HEK293 (cell line): ENCODE data around the gene MYL6B.

ENCODE experiments used
- REPIN1 ChIP-seq: fragments of 450-650 bp; formaldehyde crosslinking; IDR thresholded peaks from 2 replicates; pipeline ENCODE4 v1.5.1; 2017; ENCODE audit warnings: missing biosample characterization, missing genetic modification characterization, low read depth
- YY1 ChIP-seq: fragments of 450-650 bp; formaldehyde crosslinking; IDR thresholded peaks from 2 replicates; pipeline ENCODE4 v1.5.1; 2018; ENCODE audit warnings: missing biosample characterization, missing genetic modification characterization
- ZFP41 ChIP-seq: fragments of 450-650 bp; formaldehyde crosslinking; IDR thresholded peaks from 2 replicates; pipeline ENCODE4 v1.5.1; 2016; ENCODE audit warnings: missing biosample characterization, missing genetic modification characterization, borderline replicate concordance
- ZNF133 ChIP-seq: fragments of 450-650 bp; formaldehyde crosslinking; IDR thresholded peaks from 2 replicates; pipeline ENCODE4 v1.5.1; 2016; ENCODE audit warnings: missing biosample characterization, missing genetic modification characterization
- ZNF157 ChIP-seq: fragments of 450-650 bp; formaldehyde crosslinking; IDR thresholded peaks from 2 replicates; pipeline ENCODE4 v1.5.1; 2016; ENCODE audit warnings: missing biosample characterization, missing genetic modification characterization
- ZNF16 ChIP-seq: fragments of 450-650 bp; formaldehyde crosslinking; IDR thresholded peaks from 2 replicates; pipeline ENCODE4 v1.5.1; 2016; ENCODE audit warnings: low read depth, missing biosample characterization, missing genetic modification characterization
- ZNF37A ChIP-seq: fragments of 450-650 bp; IDR thresholded peaks from 2 replicates; pipeline ENCODE4 v1.5.1; 2018; ENCODE audit warnings: missing biosample characterization, missing genetic modification characterization
- ZNF548 ChIP-seq: fragments of 450-650 bp; formaldehyde crosslinking; IDR thresholded peaks from 2 replicates; pipeline ENCODE4 v1.5.1; 2016; ENCODE audit warnings: missing biosample characterization, missing genetic modification characterization
- ZNF777 ChIP-seq: fragments of 450-650 bp; formaldehyde crosslinking; IDR thresholded peaks from 2 replicates; pipeline ENCODE4 v1.5.1; 2017; ENCODE audit warnings: missing biosample characterization, missing genetic modification characterization, borderline replicate concordance
- TF ChIP-seq, protein P1 (sequence below): fragments of 450-650 bp; formaldehyde crosslinking; IDR thresholded peaks from 2 replicates; pipeline ENCODE4 v1.5.1; 2016; ENCODE audit warnings: missing biosample characterization, missing genetic modification characterization
- TF ChIP-seq, protein P2 (sequence below): fragments of 450-650 bp; formaldehyde crosslinking; IDR thresholded peaks from 2 replicates; pipeline ENCODE4 v1.5.1; 2016; ENCODE audit warnings: missing biosample characterization, missing genetic modification characterization, borderline replicate concordance
- TF ChIP-seq, protein P3 (sequence below): sonication (generic); formaldehyde crosslinking; IDR thresholded peaks from 2 replicates; pipeline ENCODE4 v1.8.1; 2022; ENCODE audit warnings: mild to moderate bottlenecking, moderate library complexity, missing genetic modification reagents

DNA sequence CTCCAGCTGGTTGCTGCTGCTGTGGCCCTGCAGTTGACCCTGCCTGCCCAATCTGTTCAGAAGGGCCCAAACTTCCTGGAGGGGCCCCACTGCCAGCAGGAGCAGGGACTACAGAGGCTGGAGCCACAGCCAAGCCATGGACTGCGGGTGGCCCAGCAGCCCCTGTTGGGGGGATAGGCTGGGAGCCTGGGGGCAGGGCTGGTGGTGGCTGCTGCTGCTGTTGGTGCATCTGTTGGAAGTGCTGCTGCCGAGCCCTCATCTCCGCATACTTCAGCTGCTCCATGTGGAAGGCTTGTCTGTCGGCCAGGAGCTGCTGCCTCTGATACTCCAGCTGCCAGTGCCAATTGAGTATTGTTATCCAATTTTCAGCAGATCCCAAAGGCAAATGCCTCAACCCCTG, 13.0 kb downstream of the MYL6B start:
- TF ChIP-seq ZNF548 (tag by site-specific recombination) (no peak), ZNF16 (tag by site-specific recombination) (no peak), ZFP41 (tag by site-specific recombination) (no peak), ZNF133 (tag by site-specific recombination) (no peak), ZNF777 (tag by site-specific recombination) (no peak), ZNF37A (tag by site-specific recombination) (no peak), YY1 (tag by site-specific recombination) (no peak), ZNF157 (tag by site-specific recombination) (no peak), REPIN1 (tag by site-specific recombination) (no peak)
- TF ChIP-seq, protein P1, sequence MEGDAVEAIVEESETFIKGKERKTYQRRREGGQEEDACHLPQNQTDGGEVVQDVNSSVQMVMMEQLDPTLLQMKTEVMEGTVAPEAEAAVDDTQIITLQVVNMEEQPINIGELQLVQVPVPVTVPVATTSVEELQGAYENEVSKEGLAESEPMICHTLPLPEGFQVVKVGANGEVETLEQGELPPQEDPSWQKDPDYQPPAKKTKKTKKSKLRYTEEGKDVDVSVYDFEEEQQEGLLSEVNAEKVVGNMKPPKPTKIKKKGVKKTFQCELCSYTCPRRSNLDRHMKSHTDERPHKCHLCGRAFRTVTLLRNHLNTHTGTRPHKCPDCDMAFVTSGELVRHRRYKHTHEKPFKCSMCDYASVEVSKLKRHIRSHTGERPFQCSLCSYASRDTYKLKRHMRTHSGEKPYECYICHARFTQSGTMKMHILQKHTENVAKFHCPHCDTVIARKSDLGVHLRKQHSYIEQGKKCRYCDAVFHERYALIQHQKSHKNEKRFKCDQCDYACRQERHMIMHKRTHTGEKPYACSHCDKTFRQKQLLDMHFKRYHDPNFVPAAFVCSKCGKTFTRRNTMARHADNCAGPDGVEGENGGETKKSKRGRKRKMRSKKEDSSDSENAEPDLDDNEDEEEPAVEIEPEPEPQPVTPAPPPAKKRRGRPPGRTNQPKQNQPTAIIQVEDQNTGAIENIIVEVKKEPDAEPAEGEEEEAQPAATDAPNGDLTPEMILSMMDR (tag by site-specific recombination): no peak
- TF ChIP-seq, protein P2, sequence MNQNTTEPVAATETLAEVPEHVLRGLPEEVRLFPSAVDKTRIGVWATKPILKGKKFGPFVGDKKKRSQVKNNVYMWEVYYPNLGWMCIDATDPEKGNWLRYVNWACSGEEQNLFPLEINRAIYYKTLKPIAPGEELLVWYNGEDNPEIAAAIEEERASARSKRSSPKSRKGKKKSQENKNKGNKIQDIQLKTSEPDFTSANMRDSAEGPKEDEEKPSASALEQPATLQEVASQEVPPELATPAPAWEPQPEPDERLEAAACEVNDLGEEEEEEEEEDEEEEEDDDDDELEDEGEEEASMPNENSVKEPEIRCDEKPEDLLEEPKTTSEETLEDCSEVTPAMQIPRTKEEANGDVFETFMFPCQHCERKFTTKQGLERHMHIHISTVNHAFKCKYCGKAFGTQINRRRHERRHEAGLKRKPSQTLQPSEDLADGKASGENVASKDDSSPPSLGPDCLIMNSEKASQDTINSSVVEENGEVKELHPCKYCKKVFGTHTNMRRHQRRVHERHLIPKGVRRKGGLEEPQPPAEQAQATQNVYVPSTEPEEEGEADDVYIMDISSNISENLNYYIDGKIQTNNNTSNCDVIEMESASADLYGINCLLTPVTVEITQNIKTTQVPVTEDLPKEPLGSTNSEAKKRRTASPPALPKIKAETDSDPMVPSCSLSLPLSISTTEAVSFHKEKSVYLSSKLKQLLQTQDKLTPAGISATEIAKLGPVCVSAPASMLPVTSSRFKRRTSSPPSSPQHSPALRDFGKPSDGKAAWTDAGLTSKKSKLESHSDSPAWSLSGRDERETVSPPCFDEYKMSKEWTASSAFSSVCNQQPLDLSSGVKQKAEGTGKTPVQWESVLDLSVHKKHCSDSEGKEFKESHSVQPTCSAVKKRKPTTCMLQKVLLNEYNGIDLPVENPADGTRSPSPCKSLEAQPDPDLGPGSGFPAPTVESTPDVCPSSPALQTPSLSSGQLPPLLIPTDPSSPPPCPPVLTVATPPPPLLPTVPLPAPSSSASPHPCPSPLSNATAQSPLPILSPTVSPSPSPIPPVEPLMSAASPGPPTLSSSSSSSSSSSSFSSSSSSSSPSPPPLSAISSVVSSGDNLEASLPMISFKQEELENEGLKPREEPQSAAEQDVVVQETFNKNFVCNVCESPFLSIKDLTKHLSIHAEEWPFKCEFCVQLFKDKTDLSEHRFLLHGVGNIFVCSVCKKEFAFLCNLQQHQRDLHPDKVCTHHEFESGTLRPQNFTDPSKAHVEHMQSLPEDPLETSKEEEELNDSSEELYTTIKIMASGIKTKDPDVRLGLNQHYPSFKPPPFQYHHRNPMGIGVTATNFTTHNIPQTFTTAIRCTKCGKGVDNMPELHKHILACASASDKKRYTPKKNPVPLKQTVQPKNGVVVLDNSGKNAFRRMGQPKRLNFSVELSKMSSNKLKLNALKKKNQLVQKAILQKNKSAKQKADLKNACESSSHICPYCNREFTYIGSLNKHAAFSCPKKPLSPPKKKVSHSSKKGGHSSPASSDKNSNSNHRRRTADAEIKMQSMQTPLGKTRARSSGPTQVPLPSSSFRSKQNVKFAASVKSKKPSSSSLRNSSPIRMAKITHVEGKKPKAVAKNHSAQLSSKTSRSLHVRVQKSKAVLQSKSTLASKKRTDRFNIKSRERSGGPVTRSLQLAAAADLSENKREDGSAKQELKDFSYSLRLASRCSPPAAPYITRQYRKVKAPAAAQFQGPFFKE (tag by site-specific recombination): no peak
- TF ChIP-seq, protein P3, sequence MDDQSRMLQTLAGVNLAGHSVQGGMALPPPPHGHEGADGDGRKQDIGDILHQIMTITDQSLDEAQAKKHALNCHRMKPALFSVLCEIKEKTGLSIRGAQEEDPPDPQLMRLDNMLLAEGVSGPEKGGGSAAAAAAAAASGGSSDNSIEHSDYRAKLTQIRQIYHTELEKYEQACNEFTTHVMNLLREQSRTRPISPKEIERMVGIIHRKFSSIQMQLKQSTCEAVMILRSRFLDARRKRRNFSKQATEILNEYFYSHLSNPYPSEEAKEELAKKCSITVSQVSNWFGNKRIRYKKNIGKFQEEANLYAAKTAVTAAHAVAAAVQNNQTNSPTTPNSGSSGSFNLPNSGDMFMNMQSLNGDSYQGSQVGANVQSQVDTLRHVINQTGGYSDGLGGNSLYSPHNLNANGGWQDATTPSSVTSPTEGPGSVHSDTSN (CRISPR knock-in tag): no peak
